ENCODE data around the gene ARHGEF6. TPM values are rescaled to one million over a fixed set of nuclear protein-coding genes. Genes with fewer than 3 reads are reported as not detected.
A peak's percentile ranks its signal among the peaks of the same experiment; 100 is the strongest.

Gene ARHGEF6
- total RNA-seq, 2 donors from 2014 or later = 4.1 to 12.7 TPM

DNA sequence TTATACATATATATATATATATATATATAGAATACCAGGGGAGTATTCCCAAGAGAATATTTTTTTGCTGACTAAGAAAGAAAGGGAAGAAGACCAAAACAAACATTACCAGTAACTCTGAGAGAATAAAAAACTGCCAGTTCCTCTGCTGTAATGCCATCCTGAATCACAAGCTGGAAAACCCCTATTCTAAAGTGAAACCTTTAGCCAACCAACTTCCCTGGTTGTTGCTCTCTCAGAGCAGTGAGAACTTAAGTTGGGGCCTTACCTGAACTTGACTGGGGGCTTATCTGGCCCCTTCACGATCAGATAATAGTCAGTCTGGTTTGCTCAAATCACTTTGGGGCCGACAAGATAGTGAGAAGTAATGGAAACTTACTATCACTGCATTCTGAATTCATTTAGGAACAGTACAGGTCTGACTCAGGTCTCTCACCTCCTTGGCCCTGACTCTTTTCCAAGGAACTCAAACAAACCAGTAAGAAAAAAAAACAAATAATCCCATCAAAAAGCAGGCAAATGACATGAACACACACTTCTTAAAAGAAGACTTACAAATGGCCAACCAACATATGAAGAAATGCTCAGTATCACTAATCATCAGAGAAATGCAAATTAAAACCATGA lies 70.3 kb downstream of the ARHGEF6 start:
- 23% methylated on average over 2 of the region's 2 CpGs for WGBS

DNA sequence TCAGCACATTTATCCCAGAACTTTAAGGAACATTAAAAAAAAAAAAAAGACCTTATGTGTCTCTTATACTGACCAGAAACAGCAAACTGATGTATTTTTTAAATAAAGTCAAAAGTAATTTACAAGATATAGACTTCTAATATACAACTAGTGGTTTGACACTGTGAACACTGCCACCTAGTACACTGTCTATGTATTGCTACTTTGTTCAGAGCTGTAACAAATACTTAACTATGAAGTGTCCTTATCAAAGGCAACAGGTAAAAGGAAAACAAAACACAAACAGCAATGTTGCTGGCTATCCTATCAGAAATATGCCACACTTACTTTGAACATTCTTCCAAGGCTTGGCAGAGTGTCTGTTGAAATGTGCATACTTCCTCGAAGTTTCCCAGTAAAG lies 72.4 kb downstream of the ARHGEF6 start:
- no peaks in the 10 kb centered on the region for H3K4me1 ChIP-seq (replicated peaks)
- no peak overlapping the region for H3K4me3 ChIP-seq
- no peak overlapping the region for H3K27ac ChIP-seq
- intact Hi-C loops (cut with DNase I) = no loop called here
- H3K27me3 ChIP-seq (replicated peaks; ENCODE audit: insufficient read depth) = no peaks in the 10 kb centered on the region
- TF ChIP-seq, protein P1, sequence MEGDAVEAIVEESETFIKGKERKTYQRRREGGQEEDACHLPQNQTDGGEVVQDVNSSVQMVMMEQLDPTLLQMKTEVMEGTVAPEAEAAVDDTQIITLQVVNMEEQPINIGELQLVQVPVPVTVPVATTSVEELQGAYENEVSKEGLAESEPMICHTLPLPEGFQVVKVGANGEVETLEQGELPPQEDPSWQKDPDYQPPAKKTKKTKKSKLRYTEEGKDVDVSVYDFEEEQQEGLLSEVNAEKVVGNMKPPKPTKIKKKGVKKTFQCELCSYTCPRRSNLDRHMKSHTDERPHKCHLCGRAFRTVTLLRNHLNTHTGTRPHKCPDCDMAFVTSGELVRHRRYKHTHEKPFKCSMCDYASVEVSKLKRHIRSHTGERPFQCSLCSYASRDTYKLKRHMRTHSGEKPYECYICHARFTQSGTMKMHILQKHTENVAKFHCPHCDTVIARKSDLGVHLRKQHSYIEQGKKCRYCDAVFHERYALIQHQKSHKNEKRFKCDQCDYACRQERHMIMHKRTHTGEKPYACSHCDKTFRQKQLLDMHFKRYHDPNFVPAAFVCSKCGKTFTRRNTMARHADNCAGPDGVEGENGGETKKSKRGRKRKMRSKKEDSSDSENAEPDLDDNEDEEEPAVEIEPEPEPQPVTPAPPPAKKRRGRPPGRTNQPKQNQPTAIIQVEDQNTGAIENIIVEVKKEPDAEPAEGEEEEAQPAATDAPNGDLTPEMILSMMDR (IDR thresholded peaks at IDR 0.05) = no peak
- TF ChIP-seq POLR2A (IDR thresholded peaks at IDR 0.05) = no peak
- TF ChIP-seq POLR2AphosphoS5 (IDR thresholded peaks at IDR 0.05) = no peak
- DNase-seq (ENCODE audit: low spot score) = no peak
- 89% methylated on average over 1 of the region's 1 CpG for WGBS
- no peaks in the 10 kb centered on the region for H3K36me3 ChIP-seq
- no peaks in the 10 kb centered on the region for H3K9me3 ChIP-seq

More for the DNA sequence above, 70.3 kb downstream of the ARHGEF6 start:
- TF ChIP-seq POLR2AphosphoS5 (IDR thresholded peaks at IDR 0.05) = no peak
- TF ChIP-seq, protein P1 (IDR thresholded peaks at IDR 0.05) = no peak
- TF ChIP-seq POLR2A (IDR thresholded peaks at IDR 0.05) = no peak
- H3K36me3 ChIP-seq = no peaks in the 10 kb centered on the region
- no peaks in the 10 kb centered on the region for H3K9me3 ChIP-seq
- H3K27me3 ChIP-seq (replicated peaks; ENCODE audit: insufficient read depth) = no peaks in the 10 kb centered on the region
- DNase-seq (ENCODE audit: low spot score) = no peak
- H3K4me1 ChIP-seq (replicated peaks) = no peaks in the 10 kb centered on the region
- H3K4me3 ChIP-seq = no peak overlapping the region
- intact Hi-C loops (cut with DNase I) = loop anchor here (5.0 kb wide), 1 partner anchor 217 kb away; no protein-coding TSS in a partner anchor
- no peak overlapping the region for H3K27ac ChIP-seq

DNA sequence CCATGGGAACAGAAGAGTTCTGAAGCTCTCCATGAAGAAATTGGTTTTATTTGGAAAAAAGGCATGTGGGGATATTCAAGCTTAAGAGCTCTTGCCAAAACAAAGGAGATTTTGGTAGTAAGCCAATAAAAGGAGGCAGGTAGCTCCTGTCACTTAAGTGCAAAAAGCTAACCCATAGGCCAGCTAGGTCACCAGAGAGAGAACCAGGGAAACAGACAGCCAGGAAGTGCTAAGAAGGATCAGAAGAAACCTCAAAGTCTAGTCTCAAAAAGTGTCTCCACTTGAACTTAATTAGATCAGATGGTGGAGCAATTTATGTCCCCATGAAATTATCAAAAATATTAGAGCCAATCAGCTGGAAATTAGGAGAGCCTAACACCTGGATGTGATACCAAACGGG lies 83.6 kb downstream of the ARHGEF6 start:
- Histone ChIP-seq H3K4me1 (replicated peaks) (no peaks in the 10 kb centered on the region), H3K36me3 (no peaks in the 10 kb centered on the region), H3K27ac (no peak overlapping the region), H3K9me3 (no peaks in the 10 kb centered on the region), H3K27me3 (replicated peaks; ENCODE audit: insufficient read depth) (no peaks in the 10 kb centered on the region), H3K4me3 (no peak overlapping the region)
- WGBS = 79% methylated on average over 1 of the region's 1 CpG
- intact Hi-C loops (cut with DNase I) = no loop called here
- TF ChIP-seq, protein P1 (IDR thresholded peaks at IDR 0.05) = no peak
- TF ChIP-seq POLR2A (IDR thresholded peaks at IDR 0.05) = no peak
- TF ChIP-seq POLR2AphosphoS5 (IDR thresholded peaks at IDR 0.05) = no peak
- DNase-seq (ENCODE audit: low spot score) = no peak

DNA sequence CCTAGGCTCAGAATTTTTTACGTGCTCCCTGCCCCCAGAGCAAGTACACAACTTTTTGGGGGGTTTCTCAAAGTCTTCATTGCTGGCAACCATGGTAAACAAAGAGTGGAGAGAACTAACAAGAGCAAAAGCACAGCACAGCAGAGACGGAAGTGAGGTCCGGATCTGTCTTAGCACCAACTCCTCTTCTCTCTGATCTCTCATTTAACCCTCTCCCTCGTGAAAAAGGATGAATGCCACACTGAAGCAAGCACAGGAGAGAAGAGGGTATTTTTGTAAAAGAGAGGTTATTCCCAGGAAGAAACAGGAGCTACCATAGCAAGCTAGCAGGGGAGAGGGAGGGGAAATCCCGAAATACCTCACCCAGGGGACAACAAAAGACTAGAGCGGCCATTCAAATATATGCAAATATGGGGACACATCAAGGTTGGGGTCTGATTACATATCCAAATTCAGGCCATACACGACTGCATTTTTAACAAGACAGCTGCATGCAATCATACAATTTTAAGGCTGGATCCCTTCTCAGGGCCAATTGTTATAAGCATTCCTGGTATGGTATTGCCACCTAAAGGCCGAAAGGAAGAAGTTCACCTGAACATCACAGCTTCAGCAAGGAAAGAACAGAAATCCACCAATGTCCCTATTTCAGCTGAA lies 86.2 kb downstream of the ARHGEF6 start:
- Histone ChIP-seq H3K4me3 (no peak overlapping the region), H3K36me3 (no peaks in the 10 kb centered on the region), H3K9me3 (no peaks in the 10 kb centered on the region), H3K27me3 (replicated peaks; ENCODE audit: insufficient read depth) (no peaks in the 10 kb centered on the region), H3K4me1 (replicated peaks) (no peaks in the 10 kb centered on the region), H3K27ac (no peak overlapping the region)
- intact Hi-C loops (cut with DNase I) = no loop called here
- no peak for DNase-seq (ENCODE audit: low spot score)
- TF ChIP-seq POLR2A (IDR thresholded peaks at IDR 0.05) = no peak
- TF ChIP-seq, protein P1 (IDR thresholded peaks at IDR 0.05) = peak in 2 of 4 experiments; percentile 50 to 51
- WGBS = 25% methylated on average over 8 of the region's 8 CpGs

DNA sequence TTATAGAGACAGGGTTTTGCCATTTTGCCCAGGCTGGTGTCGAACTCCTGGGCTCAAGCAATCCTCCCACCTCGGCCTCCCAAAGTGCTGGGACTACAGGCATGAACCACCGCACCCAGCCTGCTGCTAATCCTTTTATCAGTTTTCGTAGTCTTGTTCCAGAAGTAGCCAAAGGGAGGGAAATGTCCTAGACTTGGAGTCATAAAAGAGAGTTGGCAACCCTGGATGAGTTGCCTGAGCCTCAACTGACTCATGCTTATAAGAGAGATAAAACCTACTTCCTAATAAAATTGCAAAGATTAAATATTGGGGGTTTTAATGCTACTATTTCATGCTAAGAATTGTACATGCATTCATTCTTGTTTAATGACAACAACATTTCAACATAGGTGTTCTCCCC lies 88.5 kb downstream of the ARHGEF6 start:
- H3K4me3 ChIP-seq = no peak overlapping the region
- H3K4me1 ChIP-seq (replicated peaks) = no peaks in the 10 kb centered on the region
- no peak for DNase-seq (ENCODE audit: low spot score)
- WGBS = 93% methylated on average over 4 of the region's 4 CpGs
- H3K27me3 ChIP-seq (replicated peaks; ENCODE audit: insufficient read depth) = no peaks in the 10 kb centered on the region
- H3K36me3 ChIP-seq = no peaks in the 10 kb centered on the region
- intact Hi-C loops (cut with DNase I) = no loop called here
- no peaks in the 10 kb centered on the region for H3K9me3 ChIP-seq
- no peak overlapping the region for H3K27ac ChIP-seq
- TF ChIP-seq, protein P1 (IDR thresholded peaks at IDR 0.05) = no peak
- TF ChIP-seq POLR2A (IDR thresholded peaks at IDR 0.05) = no peak
- TF ChIP-seq POLR2AphosphoS5 (IDR thresholded peaks at IDR 0.05) = no peak

Measured in prostate gland (tissue), 2 donors.